ENCODE measurements around the gene CLCN1.
"Not testable (repeated sequence)": the region's sequence is repeated elsewhere in the genome, so short reads cannot be mapped to it uniquely, and the experiment has no call there.

DNA sequence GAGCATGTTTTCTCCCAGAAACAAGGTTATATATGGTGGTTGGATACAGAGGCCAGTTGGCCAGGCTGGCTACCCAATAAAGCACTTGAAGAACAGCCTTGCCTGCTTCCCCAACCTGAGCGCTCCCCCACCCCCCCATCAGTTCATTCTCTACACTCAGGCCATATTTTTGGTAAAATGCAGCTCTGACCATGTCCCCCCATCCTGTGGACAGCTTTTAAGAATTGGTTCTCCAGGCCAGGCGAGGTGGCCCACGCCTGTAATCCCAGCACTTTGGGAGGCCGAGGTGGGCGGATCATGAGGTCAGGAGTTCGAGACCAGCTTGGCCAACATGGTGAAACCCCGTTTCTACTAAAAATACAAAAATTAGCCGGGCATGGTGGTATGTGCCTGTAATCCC, 76.5 kb downstream of the CLCN1 start:
- TF ChIP-seq, protein P1, sequence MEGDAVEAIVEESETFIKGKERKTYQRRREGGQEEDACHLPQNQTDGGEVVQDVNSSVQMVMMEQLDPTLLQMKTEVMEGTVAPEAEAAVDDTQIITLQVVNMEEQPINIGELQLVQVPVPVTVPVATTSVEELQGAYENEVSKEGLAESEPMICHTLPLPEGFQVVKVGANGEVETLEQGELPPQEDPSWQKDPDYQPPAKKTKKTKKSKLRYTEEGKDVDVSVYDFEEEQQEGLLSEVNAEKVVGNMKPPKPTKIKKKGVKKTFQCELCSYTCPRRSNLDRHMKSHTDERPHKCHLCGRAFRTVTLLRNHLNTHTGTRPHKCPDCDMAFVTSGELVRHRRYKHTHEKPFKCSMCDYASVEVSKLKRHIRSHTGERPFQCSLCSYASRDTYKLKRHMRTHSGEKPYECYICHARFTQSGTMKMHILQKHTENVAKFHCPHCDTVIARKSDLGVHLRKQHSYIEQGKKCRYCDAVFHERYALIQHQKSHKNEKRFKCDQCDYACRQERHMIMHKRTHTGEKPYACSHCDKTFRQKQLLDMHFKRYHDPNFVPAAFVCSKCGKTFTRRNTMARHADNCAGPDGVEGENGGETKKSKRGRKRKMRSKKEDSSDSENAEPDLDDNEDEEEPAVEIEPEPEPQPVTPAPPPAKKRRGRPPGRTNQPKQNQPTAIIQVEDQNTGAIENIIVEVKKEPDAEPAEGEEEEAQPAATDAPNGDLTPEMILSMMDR (IDR thresholded peaks at IDR 0.05): not testable (repeated sequence)
- not testable (repeated sequence) for TF ChIP-seq POLR2AphosphoS5 (IDR thresholded peaks at IDR 0.05; ENCODE audit: insufficient read depth in 1 of 2, low read depth in 1 of 2)

Data from vagina (tissue), 2 donors.